Lung microvascular endothelial cell (primary cell): ENCODE measurements around the gene FBXL2. TPM values are rescaled to one million over a fixed set of nuclear protein-coding genes. Genes with fewer than 3 reads are reported as not detected.
"Not testable (repeated sequence)": the region's sequence is repeated elsewhere in the genome, so short reads cannot be mapped to it uniquely, and the experiment has no call there.

Source experiments
- DNase-seq, 2 donors: peaks; one replicate each; pipeline versions ENCODE4 v3.0.0 to v3.0.0-alpha.2; 2010; ENCODE audit warnings: low read depth in 2 of 2
- total RNA-seq: library from RNA; depleted of rRNA; stranded (reverse); fragments of >200 nt; gene quantifications from 2 replicates; pipeline ENCODE4 v1.2.1, GENCODE V29; 2014

FBXL2 gene
- total RNA-seq, 1 donor from 2014 or later, result 8.9 TPM

DNA sequence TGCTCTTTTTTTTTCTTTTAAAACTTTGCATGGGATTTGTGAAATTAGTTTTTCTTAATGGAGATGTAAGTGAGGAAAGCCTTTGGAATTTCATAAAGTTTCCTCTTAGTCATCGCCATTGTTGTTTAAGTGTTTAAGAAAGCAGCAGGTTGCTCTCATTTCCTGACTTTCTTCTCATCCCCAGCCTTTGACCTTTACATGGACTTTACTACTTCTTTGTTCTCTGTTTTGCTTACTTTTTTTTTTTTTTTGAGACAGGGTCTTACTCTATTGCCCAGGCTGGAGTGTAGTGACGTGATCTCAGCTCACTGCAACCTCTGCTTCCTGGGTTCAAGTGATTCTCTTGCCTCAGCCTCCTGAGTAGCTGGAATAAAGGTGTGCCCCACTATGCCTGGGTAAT is 38.6 kb downstream of the FBXL2 start:
- DNase-seq, result peak; percentile 17 to 97

DNA sequence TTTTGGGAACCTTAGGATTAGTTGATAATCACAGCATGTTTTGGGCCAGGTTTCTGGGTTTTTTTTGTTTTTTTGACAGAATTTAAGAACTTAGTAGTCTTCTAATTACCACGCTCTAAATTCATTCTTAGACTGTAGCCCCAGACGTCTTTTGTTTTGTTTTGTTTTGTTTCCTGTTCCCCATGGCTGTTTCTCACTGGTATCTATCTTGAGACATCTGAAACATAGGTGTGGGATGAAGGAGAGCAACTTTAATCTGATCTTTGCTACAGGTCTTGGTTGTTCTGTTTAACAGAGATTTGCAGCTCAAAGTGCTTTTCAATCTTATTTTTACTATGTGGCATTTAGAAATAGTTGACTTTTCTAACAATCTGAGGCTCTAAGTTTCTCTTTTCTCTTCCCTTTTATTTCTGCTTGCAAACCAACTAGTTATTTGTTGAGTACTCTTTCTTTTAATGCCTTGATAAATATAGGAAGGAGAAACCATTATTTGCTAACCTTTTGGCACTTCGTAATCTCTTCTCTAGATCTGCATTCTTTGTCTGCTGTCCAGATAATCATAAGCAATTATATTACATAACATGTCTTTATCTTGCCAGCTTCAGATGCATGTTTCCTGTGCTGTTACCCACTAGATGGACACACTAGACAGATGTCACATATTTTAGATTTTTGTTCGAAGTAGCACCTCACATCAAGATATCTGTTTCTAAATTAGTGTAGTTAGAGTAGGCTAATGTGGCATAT is 40.9 kb downstream of the FBXL2 start:
- DNase-seq, result peak; percentile 32 to 75

DNA sequence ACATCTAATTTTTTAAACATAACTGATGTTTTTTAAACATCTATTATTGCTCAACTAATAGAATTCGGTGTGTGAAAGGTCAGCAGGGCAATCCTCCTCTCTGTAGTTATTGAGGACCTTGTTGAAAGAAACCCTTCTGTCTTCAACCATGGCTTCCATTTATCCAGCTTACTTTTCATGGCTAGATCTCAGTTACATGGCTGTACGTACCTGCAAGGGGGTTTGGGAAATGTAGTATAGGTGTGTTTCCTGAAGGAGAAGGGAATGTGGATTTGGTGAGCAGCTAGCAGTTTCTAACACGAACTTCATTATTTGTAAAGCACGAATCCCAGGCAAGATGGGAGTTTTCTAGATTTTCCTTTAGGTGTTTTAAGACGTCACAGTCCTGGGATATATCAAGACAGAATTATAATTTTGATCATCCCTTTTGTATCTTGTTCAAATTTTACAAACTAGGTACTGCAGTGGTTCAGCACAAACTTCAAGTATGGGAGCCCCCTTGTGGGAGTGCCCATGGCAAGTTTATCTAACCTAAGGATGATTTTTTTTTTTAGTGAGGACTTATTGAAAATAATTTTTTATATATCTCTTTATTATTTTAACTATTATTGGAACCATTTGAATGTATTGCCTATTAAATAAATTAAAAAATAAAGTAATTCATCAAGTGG is 41.6 kb downstream of the FBXL2 start:
- DNase-seq, result peak; percentile 18 to 46

DNA sequence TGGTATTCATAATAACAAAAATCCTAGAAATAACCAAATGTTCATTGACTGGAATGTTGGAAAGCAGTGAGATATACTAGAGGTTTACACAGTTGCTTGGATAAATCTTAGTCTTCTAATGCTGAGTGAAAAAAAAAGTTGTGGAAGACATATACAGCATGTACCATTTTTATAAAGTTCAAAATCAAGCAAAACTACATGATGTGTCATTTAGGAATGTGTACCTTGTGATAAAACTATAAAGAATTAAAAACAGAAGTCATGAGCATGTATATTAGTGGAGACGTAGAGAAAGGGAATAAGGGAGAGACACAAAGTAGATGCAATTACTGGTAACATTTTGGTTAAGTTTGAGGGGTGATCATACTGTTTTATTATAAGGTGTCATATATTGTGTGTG is 45.2 kb downstream of the FBXL2 start:
- no peak for DNase-seq

DNA sequence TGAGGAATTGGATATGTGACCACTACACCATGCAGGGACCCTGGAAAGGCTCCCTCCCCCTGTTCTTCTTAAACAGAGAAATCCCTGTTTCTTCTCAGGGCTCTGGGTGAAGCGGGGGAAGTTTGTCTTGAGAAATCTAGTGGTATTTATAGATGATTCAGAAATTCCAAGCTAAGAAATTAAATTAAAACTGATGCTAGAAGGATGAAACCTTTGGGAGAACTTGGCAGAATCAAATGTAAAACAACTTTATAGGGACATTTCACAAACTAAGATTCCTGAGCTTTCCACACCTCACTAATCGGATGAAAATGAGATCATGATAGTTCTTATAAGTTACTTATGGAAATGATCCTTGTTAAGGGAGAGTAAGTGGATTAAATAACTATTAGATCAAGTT is 54.2 kb downstream of the FBXL2 start:
- no peak for DNase-seq

DNA sequence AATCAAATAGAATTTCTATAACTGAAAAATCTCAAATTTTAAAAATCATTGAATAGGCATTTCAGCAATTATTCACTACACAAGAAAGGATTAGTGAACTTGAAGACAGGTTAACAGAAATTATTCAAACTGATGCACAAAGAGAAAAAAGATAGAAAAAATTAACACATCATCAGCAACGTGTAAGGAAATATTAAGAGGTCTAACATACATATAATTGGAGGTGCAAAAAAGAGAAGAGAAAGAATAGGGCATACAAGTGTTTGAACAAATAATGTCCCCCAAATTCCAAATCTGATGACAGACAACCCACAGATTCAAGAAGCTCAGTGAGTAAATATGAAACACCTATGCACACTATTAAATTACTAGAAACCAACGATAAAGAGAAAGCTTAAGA is 57.1 kb downstream of the FBXL2 start:
- DNase-seq, result no peak

DNA sequence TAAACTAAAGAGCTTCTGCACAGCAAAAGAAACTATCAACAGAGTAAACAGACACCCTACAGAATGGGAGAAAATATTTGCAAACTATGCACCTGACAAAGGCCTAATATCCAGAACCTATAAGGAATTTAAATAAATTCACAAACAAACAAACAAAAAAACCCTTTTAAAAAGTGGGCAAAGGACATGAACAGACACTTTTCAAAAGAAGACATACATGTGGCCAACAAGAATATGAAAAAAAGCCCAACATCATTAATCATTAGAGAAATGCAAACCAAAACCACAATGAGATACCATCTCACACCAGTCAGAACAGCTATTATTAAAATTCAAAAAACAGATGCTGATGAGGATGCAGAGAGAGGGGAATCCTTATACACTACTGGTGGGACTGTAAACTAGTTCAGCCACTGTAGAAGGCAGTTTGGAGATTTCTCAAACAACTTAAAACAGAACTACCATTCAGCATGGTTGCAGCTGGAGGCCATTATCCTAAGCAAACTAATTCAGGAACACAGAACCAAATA is 61.8 kb downstream of the FBXL2 start:
- DNase-seq, result not testable (repeated sequence)

DNA sequence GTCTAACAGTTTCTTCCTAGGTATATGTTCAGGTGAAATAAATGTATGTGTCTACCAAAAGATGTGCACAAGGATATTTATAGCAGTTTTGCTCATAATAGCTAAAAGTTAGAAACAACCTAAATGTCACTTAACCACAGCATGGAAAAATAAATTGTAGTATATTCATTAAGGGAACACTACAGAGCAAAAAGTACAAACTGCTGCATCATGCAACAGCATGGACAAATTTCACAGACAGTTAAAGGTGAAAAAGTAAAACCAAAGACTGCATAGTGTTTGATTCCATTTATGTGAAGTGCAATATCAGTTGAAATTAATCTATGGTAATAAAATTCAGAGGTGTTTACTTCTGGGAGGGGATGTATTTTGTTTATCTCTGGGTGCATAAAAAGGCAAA is 62.5 kb downstream of the FBXL2 start:
- DNase-seq, result no peak

DNA sequence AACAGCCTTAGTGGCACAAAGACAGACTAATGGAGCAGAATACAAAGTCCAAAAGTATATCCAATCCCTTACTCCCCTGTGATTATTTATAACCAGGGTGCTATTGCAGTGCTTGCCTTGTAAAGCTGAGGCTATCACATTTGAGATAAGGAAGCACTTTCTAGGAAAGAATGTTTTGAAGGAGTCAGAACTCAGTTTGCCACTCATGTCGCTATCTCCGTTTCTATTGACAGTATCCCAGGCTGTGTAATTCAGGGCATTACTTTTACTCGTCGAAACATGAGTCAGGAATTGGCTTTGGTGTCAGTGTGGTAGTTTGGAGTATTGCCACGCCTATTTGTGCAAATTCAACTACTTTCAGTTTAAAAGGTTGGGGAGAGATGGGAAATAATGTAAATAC is 78.4 kb downstream of the FBXL2 start:
- DNase-seq, result peak; percentile 59 to 66

DNA sequence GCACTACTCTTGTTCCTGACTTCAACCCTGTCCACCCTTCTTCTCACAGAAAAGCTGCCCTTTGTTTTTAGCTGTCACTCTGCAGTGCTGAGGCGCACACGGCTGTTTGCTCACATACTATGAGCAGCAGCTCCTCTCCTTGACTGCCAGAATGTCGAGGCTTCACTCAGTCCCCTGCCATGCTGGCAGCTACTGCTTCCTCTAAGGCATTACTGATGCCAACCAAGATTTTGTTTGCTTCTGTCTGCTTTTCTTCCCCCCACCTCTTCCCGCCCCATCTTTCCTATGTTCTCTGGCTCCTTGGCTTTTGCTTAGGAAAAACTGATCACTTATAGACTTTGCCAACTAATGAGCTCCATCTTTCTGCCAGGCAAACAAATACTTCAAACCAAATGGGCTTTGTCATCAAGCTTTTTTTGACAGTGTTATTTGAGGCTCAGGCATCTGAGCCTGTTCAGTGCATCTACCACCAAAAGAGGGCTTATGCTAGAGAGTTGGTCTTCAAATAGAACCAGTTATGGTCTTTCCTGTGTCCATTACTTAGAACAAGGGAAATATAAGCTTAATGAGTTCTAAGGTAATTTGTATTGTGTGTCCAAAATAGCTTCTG is 81.0 kb downstream of the FBXL2 start:
- DNase-seq, result no peak

DNA sequence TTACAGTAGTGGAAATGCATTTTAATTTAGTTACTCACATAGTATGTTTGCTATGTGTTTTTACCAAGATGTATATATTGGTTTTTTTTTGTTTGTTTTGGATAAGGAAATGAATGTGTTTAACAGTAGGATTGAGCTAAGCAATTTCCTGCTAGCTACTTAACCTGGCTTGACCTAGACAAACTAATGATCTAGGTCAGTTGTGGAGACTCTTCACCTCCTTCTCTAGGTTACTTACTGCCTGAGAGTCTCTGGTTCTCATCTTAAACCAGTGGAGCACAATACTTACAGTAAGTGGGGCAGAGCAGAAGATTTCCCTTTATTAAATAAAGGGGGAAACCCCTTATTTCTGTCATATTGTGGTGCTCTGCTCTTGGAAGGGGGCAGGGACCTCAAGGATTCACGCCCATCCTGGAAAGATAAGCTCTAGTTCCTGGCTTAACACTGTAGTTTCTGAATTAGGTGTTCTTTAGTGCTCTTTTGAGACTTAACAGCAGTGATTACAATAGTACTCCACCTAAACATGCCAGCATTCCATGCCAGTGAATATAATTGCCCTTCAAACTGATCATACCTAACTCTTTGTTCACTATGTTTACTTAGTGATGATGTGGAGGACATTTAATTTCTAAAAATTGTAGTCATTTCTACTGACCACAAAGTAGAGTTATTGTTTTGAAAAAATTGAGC is 83.0 kb downstream of the FBXL2 start:
- DNase-seq, result peak; percentile 31 to 36

DNA sequence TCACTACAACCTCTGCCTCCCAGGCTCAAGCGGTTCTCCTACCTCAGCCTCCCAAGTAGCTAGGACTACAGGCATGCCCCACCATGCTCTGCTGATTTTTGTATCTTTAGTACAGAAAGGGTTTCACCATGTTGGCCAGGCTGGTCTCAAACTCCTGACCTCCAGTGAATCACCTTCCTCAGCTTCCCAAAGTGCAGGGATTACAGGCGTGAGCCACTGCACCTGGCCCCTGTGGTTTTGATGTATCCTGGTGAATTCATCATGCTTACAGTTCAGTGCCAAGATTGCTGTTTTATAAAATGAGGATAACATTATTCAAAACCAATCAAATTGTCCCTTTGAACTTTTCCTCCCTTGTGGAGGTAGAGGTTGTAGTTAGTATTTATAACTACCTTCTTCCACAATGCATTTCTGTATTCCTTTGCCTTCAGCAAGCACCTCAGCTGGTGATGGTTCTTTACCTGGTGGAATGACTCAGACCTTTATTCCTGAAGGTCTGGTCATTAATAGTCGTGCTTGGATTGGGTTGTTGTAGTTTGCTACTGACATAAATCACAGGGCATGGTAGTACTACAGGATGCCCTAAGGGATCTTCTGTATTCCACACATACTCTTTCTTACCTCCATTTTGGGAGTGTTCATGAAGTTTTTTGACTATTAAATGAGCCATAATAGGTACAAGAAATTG is 86.0 kb downstream of the FBXL2 start:
- peak in 1 of 2 donors; percentile 58 for DNase-seq

DNA sequence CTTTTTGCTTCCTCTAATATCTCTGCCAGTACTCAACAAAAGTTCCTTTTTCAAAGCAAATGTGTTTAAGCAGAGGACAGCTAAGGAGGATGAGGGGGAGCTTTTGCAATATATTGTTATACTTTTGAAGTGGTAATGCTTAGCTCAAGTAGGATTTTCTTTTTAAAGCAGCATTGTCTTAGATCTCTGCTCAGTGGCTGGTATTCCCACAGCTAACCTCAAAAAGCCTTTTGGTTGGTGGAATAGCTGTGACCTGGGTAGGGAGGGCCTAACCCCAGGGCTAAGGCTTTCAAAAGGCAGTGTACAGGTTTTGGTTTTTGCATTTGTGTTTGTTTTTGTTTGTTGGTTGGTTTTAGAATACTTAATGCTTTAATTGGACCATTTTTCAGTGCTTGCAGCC is 86.8 kb downstream of the FBXL2 start:
- DNase-seq, result no peak

DNA sequence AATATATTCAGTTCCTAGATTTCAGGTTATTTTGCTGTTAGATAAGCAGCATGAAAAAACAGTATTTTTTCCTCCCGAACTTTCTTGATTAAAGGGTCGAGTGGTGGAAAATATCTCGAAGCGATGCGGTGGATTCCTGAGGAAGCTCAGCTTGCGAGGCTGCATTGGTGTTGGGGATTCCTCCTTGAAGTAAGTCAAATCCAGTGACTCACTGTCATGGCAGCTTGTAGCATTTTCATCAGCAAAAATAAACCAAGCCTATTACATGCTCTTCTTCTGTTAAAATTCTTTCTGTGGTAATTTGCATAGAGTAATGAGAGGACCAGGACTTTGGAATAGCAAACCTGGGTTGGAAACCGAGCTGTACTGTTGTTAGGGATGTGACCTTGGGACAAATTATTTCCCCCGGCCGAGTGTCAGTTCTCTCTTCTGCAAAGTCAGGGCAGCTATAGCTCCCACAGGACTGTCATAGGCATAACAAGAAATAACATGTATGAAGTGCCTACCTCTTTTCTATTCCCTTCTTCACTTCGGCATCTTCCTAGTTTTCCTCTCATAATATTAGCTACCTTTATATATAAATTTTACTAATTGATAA is 87.4 kb downstream of the FBXL2 start:
- DNase-seq, result no peak

DNA sequence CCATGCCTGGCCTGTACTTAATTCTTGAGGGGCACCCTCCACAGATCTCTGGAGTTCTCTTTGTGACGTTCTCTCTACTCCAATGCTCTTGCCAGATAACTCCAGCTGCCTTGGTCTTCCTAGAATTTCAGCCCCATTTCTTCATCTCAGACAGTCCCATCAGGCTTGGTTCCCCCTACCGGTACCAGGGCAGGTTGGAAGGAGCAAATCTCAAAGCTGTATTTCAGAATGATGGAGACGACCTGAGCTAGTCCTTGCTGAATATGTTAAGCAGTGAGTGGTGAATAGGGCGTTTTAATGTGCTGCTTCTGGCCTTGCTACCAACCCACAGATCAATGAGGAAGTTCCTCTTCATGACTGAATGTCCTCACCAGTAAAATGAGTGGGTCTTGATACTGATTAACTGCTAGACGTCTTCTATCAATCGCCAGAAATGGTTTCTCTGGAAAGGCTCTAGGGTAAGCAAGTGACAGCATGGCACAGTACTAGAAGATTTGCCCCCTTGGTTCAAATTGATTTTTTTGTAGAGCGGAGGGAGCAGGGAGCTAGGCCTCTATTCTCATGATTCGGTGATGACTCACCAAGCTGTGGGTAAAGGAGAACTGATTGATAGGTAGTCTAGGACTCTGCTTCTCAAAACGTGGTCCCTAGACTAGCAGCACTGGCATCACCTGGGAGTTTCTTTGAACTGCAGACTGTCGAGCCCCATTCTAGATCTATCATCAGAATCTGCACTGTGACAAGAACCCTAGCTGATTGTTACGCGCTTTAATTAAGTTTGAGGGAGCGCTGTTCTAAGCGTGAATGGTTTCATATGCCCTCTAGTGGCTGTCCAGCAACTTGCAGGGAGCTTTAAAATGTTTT is 95.2 kb downstream of the FBXL2 start:
- peak; percentile 65 to 71 for DNase-seq

DNA sequence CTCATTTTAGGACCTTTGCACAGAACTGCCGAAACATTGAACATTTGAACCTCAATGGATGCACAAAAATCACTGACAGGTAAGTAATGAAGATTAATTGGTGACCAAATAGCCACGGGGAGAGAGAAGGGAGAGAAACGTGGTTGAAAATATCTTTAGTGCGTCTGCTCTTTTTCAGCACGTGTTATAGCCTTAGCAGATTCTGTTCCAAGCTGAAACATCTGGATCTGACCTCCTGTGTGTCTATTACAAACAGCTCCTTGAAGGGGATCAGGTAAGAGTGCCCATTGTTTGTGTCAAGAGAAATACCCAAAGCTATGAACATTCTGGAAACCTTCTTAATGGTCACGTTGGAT is 95.8 kb downstream of the FBXL2 start:
- no peak for DNase-seq

DNA sequence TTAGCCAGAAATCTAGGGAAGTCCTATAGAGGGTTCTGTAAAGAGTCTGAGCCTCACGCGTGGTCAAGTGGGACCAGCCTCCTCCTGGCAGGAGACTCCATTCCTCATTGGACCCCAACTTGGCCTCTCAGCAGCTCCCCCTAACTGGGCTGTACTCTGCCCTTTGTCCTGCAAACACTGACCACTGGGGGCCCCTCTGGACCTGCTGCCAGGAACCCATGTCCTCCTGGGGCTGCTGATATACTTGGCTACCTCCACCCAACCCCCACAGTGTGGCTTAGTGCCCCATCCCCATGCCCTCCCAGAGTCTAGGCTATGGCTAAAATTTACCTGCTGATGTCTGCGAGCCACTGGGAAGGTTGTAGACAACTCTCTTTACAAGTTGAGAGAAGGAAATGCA is 100.2 kb downstream of the FBXL2 start:
- no peak for DNase-seq

DNA sequence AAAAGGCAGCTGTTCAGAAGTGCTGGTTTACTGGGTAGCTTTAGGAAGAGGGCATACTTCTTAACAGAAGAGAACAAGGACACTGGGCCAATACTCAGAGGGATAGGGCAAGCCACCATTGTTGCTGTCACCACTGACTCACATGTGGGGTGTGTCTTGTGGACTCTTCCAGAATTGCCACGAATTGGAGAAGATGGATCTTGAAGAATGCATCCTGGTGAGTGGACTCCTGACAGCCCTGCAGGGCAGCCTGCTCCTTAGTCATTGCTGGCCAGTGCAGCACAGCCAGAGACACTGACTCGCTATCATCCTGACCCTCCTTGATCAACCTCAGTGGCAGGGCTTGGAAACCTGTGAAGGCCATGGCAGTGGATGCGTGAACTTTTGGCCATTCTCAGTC is 100.7 kb downstream of the FBXL2 start:
- DNase-seq, result peak in 1 of 2 donors; percentile 32

DNA sequence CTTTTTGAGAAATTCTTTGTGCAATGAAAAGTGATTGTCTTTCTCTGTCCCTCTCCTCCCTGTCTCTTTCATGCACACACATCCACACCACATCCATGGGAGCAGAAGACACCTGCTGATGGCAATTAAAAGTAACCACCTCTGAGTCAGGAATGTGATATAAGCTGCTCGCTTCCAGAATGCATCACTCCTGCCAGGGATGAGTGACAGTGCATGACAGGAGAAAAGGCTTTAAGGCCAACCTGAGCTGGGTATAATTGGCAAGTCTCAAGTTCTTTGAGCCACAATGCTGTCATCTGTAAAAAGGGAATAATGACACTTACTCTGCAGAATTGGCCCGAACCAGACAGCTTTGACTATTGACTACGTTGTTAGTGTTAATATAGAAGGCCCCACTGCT is 103.4 kb downstream of the FBXL2 start:
- DNase-seq, result no peak

DNA sequence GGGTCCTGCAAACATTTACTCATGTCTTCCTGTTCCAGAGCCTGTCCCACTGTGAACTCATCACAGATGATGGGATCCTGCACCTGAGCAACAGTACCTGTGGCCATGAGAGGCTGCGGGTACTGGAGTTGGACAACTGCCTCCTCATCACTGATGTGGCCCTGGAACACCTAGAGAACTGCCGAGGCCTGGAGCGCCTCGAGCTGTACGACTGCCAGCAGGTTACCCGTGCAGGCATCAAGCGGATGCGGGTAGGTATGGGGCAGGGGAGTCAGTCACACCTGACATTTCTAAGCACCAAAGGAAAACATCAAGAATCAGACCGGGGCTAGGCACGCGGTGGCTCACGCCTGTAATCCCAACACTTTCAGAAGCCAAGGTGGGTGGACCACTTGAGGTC is 106.7 kb downstream of the FBXL2 start:
- no peak for DNase-seq
